ENCODE measurements around the gene SOST. TPM values are rescaled to one million over a fixed set of nuclear protein-coding genes. Genes with fewer than 3 reads are reported as not detected.

SOST gene
- total and polyA plus RNA-seq, 12 donors, result 0.03 to 0.14 TPM; not detected in 10

- DNase-seq (no peak), ATAC-seq (no peak)
- Histone ChIP-seq H3K27me3 (peaks cover 0 to 18% (median 0%) of the 10 kb centered on the region in 7 donors), H3K4me1 (peaks cover 0 to 30% (median 18%) of the 10 kb centered on the region in 9 donors), H3K9me3 (no peaks in the 10 kb centered on the region), H3K27ac (peak overlapping the region in 1 of 10 donors; percentile 24), H3K4me3 (no peak overlapping the region), H3K36me3 (no peaks in the 10 kb centered on the region)
- intact Hi-C loops (cut with DNase I), result loop anchor here in 2 of 10 donors (5.0 kb wide), 2 partner anchors 35 to 40 kb away; no protein-coding TSS in a partner anchor
- WGBS, 2 donors, result 71 to 72% methylated on average over 6 of the region's 6 CpGs
- TF ChIP-seq, protein P1, sequence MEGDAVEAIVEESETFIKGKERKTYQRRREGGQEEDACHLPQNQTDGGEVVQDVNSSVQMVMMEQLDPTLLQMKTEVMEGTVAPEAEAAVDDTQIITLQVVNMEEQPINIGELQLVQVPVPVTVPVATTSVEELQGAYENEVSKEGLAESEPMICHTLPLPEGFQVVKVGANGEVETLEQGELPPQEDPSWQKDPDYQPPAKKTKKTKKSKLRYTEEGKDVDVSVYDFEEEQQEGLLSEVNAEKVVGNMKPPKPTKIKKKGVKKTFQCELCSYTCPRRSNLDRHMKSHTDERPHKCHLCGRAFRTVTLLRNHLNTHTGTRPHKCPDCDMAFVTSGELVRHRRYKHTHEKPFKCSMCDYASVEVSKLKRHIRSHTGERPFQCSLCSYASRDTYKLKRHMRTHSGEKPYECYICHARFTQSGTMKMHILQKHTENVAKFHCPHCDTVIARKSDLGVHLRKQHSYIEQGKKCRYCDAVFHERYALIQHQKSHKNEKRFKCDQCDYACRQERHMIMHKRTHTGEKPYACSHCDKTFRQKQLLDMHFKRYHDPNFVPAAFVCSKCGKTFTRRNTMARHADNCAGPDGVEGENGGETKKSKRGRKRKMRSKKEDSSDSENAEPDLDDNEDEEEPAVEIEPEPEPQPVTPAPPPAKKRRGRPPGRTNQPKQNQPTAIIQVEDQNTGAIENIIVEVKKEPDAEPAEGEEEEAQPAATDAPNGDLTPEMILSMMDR (IDR thresholded peaks at IDR 0.05), result no peak
Measured at GRCh38 chr17:43712397-43712796, 46.2 kb downstream of the SOST start.

DNA sequence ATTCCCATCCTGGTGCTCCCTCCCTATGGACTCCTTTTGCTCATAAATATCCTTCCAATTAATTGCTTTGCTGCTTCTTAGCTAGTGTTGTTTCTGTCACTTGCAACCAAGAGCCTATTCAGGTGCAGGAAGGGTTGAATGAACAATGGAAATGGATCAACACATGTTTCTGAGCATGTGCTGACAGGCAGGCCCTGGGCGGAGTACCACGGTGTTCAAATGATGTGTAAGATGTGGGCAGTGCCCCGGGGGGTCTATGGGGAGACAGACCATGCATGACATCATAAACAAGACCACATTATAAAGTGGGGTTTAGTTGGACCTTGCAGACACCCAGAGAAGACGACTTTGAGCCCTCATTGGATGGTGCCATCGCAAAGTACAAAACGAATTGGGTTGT lies 48.5 kb downstream of the SOST start:
- intact Hi-C loops (cut with DNase I), result loop anchor here in 3 of 10 donors (2.0 to 5.0 kb wide), 3 partner anchors 37 to 42 kb away; no protein-coding TSS in a partner anchor
- H3K27me3 ChIP-seq, result peaks cover 0 to 18% (median 0%) of the 10 kb centered on the region in 7 donors
- H3K36me3 ChIP-seq, result no peaks in the 10 kb centered on the region
- 90 to 94% methylated on average over 6 of the region's 6 CpGs for WGBS, 2 donors
- peaks cover 0 to 30% (median 18%) of the 10 kb centered on the region in 9 donors for H3K4me1 ChIP-seq
- no peaks in the 10 kb centered on the region for H3K9me3 ChIP-seq
- TF ChIP-seq, protein P1 (IDR thresholded peaks at IDR 0.05), result no peak
- no peak for DNase-seq
- no peak overlapping the region for H3K27ac ChIP-seq
- no peak overlapping the region for H3K4me3 ChIP-seq
- ATAC-seq, result no peak

- peaks cover 0 to 25% (median 14%) of the 10 kb centered on the region in 9 donors for H3K4me1 ChIP-seq
- WGBS, 2 donors, result 88% methylated on average over 4 of the region's 4 CpGs
- TF ChIP-seq, protein P1 (IDR thresholded peaks at IDR 0.05), result no peak
Measured at GRCh38 chr17:43709210-43709609, 49.4 kb downstream of the SOST start.

GRCh38 chr17:43707184-43707583 lies 51.4 kb downstream of the SOST start:
- 88 to 89% methylated on average over 5 of the region's 5 CpGs for WGBS, 2 donors
- no peak for DNase-seq
- H3K27ac ChIP-seq, result no peak overlapping the region
- H3K4me1 ChIP-seq, result peaks cover 0 to 6% (median 0%) of the 10 kb centered on the region in 9 donors
- H3K9me3 ChIP-seq, result no peaks in the 10 kb centered on the region
- intact Hi-C loops (cut with DNase I), result no loop called here
- TF ChIP-seq, protein P1 (IDR thresholded peaks at IDR 0.05), result no peak
- no peaks in the 10 kb centered on the region for H3K36me3 ChIP-seq
- no peak overlapping the region for H3K4me3 ChIP-seq
- no peak for ATAC-seq
- H3K27me3 ChIP-seq, result peaks cover 0 to 17% (median 0%) of the 10 kb centered on the region in 7 donors

More at GRCh38 chr17:43709210-43709609, 49.4 kb downstream of the SOST start:
- Histone ChIP-seq H3K27ac (no peak overlapping the region), H3K9me3 (no peaks in the 10 kb centered on the region), H3K27me3 (peaks cover 0 to 18% (median 0%) of the 10 kb centered on the region in 7 donors), H3K36me3 (no peaks in the 10 kb centered on the region), H3K4me3 (no peak overlapping the region)
- intact Hi-C loops (cut with DNase I), result no loop called here
- ATAC-seq, result no peak
- DNase-seq, result no peak
